Kidney epithelial cell (primary cell): ENCODE data around the gene TEX29. TPM values are rescaled to one million over a fixed set of nuclear protein-coding genes. Genes with fewer than 3 reads are reported as not detected.

Experiments
- DNase-seq: peaks from one replicate; pipeline ENCODE4 v3.0.0-alpha.2; 2010; ENCODE audit warnings: low read depth
- H3K27me3 ChIP-seq: 2 replicates; pipeline ENCODE4 v1.6.0; 2011; ENCODE audit warnings: low read length; ENCODE audit not compliant: control insufficient read depth, insufficient read depth
- H3K36me3 ChIP-seq: 2 replicates; pipeline ENCODE4 v1.5.1; 2011; ENCODE audit warnings: low read length; ENCODE audit not compliant: control insufficient read depth, insufficient read depth
- H3K4me3 ChIP-seq: 2 replicates; pipeline ENCODE4 v1.5.1; 2011; ENCODE audit warnings: low read depth, mild to moderate bottlenecking, control low read depth, low read length
- CTCF ChIP-seq: IDR thresholded peaks from 2 replicates; pipeline ENCODE4 v1.5.1; 2011; ENCODE audit warnings: mild to moderate bottlenecking, moderate library complexity, low read length, control low read depth, inconsistent platforms; ENCODE audit not compliant: insufficient read depth, poor library complexity, severe bottlenecking
- total RNA-seq: library from RNA; depleted of rRNA; stranded (reverse); fragments of >200 nt; gene quantifications from 2 replicates; pipeline ENCODE4 v1.2.3, GENCODE V29; 2015

TEX29 gene
- not detected in 2 replicates for total RNA-seq

- H3K27me3 ChIP-seq: peaks cover 9% of the 10 kb centered on the region
- no peaks in the 10 kb centered on the region for H3K36me3 ChIP-seq
- H3K4me3 ChIP-seq: no peak within 1 kb of the TSS
Measured at GRCh38 chr13:111319998-111320911, at the start of gene TEX29. Gene TEX29 (plus strand): TSS chr13:111320642. CDS start chr13:111320891, 249 bp downstream.

GRCh38 chr13:111270765-111271698 is 49.4 kb upstream of the TEX29 start:
- no peaks in the 10 kb centered on the region for H3K36me3 ChIP-seq
- DNase-seq: no peak
- no peaks in the 10 kb centered on the region for H3K27me3 ChIP-seq
- TF ChIP-seq CTCF: no peak
- no peak overlapping the region for H3K4me3 ChIP-seq

More at GRCh38 chr13:111319998-111320911, at the start of gene TEX29:
- no peak for DNase-seq
- no peak for TF ChIP-seq CTCF

- Histone ChIP-seq H3K36me3 (no peaks in the 10 kb centered on the region), H3K4me3 (no peak overlapping the region), H3K27me3 (no peaks in the 10 kb centered on the region)
- no peak for DNase-seq
- no peak for TF ChIP-seq CTCF
Measured at GRCh38 chr13:111272117-111272516, 48.3 kb upstream of the TEX29 start.

- Histone ChIP-seq H3K4me3 (no peak overlapping the region), H3K36me3 (no peaks in the 10 kb centered on the region), H3K27me3 (no peaks in the 10 kb centered on the region)
- no peak for TF ChIP-seq CTCF
- no peak for DNase-seq
Measured at GRCh38 chr13:111275382-111275781, 45.1 kb upstream of the TEX29 start.

GRCh38 chr13:111275995-111276618 is 44.3 kb upstream of the TEX29 start:
- Histone ChIP-seq H3K27me3 (no peaks in the 10 kb centered on the region), H3K36me3 (no peaks in the 10 kb centered on the region), H3K4me3 (no peak overlapping the region)
- TF ChIP-seq CTCF: no peak
- DNase-seq: no peak
